GM23248 (cell line): ENCODE results near the gene RDH11.

Experiments used
- EZH2 ChIP-seq: fragments of 200-600 bp; sonication (generic); IDR thresholded peaks from 2 replicates; pipeline ENCODE4 v1.6.1; 2018; ENCODE audit warnings: antibody characterized with exemption, mild to moderate bottlenecking; ENCODE audit not compliant: insufficient read depth, poor library complexity, severe bottlenecking
- EZH2phosphoT487 ChIP-seq: fragments of 200-600 bp; sonication (generic); IDR thresholded peaks from 2 replicates; pipeline ENCODE4 v1.6.1; 2018; ENCODE audit warnings: antibody characterized with exemption, moderate library complexity, mild to moderate bottlenecking, low read depth; ENCODE audit not compliant: insufficient read depth

- TF ChIP-seq EZH2: no peak
- TF ChIP-seq EZH2phosphoT487: no peak
Measured at GRCh38 chr14:67650694-67651093, 44.9 kb downstream of the RDH11 start.
